ENCODE measurements around the gene HNRNPLL.

GRCh38 chr2:38578832-38579231 lies 23.9 kb downstream of the HNRNPLL start:
- no peak for TF ChIP-seq CTCF (conservative IDR thresholded peaks at IDR 0.05; ENCODE audit: low read length)
- no peak for TF ChIP-seq EZH2phosphoT487 (IDR thresholded peaks at IDR 0.05; ENCODE audit: borderline replicate concordance, low read depth, low read length)
